Tibial nerve (tissue), 4 donors: ENCODE results near the gene C14orf93. TPM values are rescaled to one million over a fixed set of nuclear protein-coding genes. Genes with fewer than 3 reads are reported as not detected.
A peak's percentile ranks its signal among the peaks of the same experiment; 100 is the strongest.

Experiments used
- DNase-seq, 2 donors: peaks; one replicate each; pipeline ENCODE4 v3.0.0-alpha.2; 2019; ENCODE audit warnings: low spot score in 2 of 2
- H3K27ac ChIP-seq, 4 donors: fragments of 200-600 bp; sonication (generic) in 3 of 4; one replicate each; pipeline ENCODE4 v1.5.1; 2017 to 2019; ENCODE audit warnings: mild to moderate bottlenecking in 1 of 4
- H3K27me3 ChIP-seq, 2 donors: fragments of 200-600 bp; sonication (generic) in 1 of 2; one replicate each; pipeline versions ENCODE4 v1.5.1 to v1.6.0; 2017 to 2019
- H3K36me3 ChIP-seq, 3 donors: fragments of 200-600 bp; sonication (generic); one replicate each; pipeline ENCODE4 v1.5.1; 2018 to 2019
- H3K4me1 ChIP-seq, 4 donors: fragments of 200-600 bp; sonication (generic) in 3 of 4; one replicate each; pipeline ENCODE4 v1.5.1; 2017 to 2019
- H3K4me3 ChIP-seq, 4 donors: fragments of 200-600 bp; sonication (generic) in 3 of 4; one replicate each; pipeline ENCODE4 v1.5.1; 2017 to 2019; ENCODE audit warnings: mild to moderate bottlenecking in 1 of 4, moderate library complexity in 1 of 4
- H3K9me3 ChIP-seq, 4 donors: fragments of 200-600 bp; sonication (generic) in 3 of 4; one replicate each; pipeline ENCODE4 v1.5.1; 2017 to 2019
- EP300 ChIP-seq, 2 donors: sonication (generic); formaldehyde crosslinking; IDR thresholded peaks; one replicate each; pipeline ENCODE4 v1.6.1; 2017; ENCODE audit warnings: antibody characterized with exemption in 2 of 2, mild to moderate bottlenecking in 1 of 2
- POLR2A ChIP-seq, 2 donors: fragments of 450-650 bp; IDR thresholded peaks; one replicate each; pipeline ENCODE4 v1.6.1; 2017; ENCODE audit warnings: antibody characterized with exemption in 2 of 2, mild to moderate bottlenecking in 2 of 2, moderate library complexity in 2 of 2
- WGBS, 2 donors: methylation state at CpG; one replicate each; pipeline ENCODE4 v1.1.5; 2018; 5-methylcytosine and 5-hydroxymethylcytosine counted together
- total RNA-seq, 4 donors: library from RNA; depleted of rRNA; stranded (reverse); fragments of >200 nt; gene quantifications; one replicate each; pipeline ENCODE4 v1.1.0, GENCODE V29; 2016
- TF ChIP-seq, protein P1 (sequence below), 5 experiments: fragments of 200-600 bp in 3 of 5; fragments of 450-650 bp in 2 of 5; sonication (generic) in 3 of 5; IDR thresholded peaks; one replicate each; pipeline ENCODE4 v1.5.1; 2016 to 2019; ENCODE audit warnings: antibody characterized with exemption in 5 of 5, mild to moderate bottlenecking in 3 of 5, moderate library complexity in 2 of 5

C14orf93 gene
- total RNA-seq, 4 donors from 2014 or later: 8.4 to 18.6 (median 9.5) TPM

DNA sequence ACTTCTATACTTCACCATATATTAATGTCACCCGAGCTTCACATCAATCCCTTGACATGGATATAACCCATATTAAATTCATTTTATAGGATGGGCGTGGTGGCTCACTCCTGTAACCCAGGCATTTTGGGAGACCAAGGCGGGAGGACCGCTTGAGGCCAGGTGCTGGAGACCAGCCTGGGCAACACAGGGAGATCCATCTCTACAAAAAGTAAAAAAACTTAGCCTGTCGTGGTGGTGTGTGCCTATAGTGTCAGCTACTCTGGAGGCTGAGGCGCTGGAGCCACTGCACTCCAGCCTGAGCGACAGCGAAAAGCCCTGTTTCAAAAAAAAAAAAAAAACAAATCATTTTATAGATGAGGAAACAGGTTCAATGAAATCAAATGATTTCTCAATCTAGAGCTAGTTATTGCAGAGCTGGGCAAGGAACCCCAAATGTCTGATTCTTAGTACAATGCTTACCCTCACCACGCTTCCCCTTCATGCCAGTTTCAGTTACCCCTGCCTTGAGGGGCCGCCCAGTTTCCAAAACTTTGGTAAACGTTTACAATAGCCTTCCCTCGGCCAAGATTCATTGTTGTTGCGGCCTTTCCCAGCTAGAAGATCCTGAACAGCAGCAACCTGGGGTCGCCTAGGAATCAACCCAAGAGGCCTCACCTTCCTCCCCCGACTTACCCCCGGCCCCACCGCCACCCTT lies 24.0 kb upstream of the C14orf93 start:
- peak overlapping the region; percentile 51 to 81 (median 70) for H3K4me3 ChIP-seq
- H3K4me1 ChIP-seq: peaks cover 0 to 24% (median 9%) of the 10 kb centered on the region in 4 donors
- H3K9me3 ChIP-seq: no peaks in the 10 kb centered on the region
- peak overlapping the region; percentile 88 to 97 (median 92) for H3K27ac ChIP-seq
- H3K27me3 ChIP-seq: no peaks in the 10 kb centered on the region
- no peak for DNase-seq
- TF ChIP-seq EP300 (IDR thresholded peaks at IDR 0.05): no peak
- TF ChIP-seq, protein P1, sequence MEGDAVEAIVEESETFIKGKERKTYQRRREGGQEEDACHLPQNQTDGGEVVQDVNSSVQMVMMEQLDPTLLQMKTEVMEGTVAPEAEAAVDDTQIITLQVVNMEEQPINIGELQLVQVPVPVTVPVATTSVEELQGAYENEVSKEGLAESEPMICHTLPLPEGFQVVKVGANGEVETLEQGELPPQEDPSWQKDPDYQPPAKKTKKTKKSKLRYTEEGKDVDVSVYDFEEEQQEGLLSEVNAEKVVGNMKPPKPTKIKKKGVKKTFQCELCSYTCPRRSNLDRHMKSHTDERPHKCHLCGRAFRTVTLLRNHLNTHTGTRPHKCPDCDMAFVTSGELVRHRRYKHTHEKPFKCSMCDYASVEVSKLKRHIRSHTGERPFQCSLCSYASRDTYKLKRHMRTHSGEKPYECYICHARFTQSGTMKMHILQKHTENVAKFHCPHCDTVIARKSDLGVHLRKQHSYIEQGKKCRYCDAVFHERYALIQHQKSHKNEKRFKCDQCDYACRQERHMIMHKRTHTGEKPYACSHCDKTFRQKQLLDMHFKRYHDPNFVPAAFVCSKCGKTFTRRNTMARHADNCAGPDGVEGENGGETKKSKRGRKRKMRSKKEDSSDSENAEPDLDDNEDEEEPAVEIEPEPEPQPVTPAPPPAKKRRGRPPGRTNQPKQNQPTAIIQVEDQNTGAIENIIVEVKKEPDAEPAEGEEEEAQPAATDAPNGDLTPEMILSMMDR (IDR thresholded peaks at IDR 0.05): no peak
- no peak for TF ChIP-seq POLR2A (IDR thresholded peaks at IDR 0.05)
- H3K36me3 ChIP-seq: peaks cover 0 to 45% (median 11%) of the 10 kb centered on the region in 3 donors
- WGBS, 2 donors: 38 to 40% methylated on average over 16 to 17 of the region's 17 CpGs

DNA sequence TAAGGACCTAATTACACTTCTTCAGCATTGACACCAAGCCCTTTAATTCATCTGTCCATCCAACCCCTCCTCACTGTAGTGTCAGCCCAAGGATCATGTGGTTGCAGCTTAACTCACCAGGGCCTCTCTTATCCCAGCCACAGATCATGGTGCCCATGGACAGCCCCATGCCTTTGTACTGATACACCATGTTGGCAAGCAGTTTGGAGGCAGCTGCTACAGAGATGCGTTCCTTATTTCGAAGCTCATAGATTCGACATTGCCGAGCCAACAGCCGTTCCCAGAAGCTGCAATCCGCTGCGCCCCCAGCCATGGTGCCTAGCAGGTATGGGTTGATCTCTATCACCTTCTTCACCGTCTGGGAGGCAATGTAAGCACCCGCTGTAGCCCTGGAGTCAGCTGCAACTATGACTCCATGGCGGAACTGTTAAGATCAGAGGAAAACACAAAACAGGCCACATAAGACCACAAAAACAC lies 23.3 kb upstream of the C14orf93 start:
- peaks cover 0 to 52% (median 11%) of the 10 kb centered on the region in 3 donors for H3K36me3 ChIP-seq
- no peaks in the 10 kb centered on the region for H3K9me3 ChIP-seq
- H3K27ac ChIP-seq: no peak overlapping the region
- 93 to 95% methylated on average over 10 of the region's 10 CpGs for WGBS, 2 donors
- no peaks in the 10 kb centered on the region for H3K27me3 ChIP-seq
- TF ChIP-seq EP300 (IDR thresholded peaks at IDR 0.05) (no peak), POLR2A (IDR thresholded peaks at IDR 0.05) (no peak)
- TF ChIP-seq, protein P1 (IDR thresholded peaks at IDR 0.05): no peak
- peaks cover 0 to 30% (median 9%) of the 10 kb centered on the region in 4 donors for H3K4me1 ChIP-seq
- no peak for DNase-seq
- H3K4me3 ChIP-seq: peak overlapping the region in 1 of 4 donors; percentile 81

DNA sequence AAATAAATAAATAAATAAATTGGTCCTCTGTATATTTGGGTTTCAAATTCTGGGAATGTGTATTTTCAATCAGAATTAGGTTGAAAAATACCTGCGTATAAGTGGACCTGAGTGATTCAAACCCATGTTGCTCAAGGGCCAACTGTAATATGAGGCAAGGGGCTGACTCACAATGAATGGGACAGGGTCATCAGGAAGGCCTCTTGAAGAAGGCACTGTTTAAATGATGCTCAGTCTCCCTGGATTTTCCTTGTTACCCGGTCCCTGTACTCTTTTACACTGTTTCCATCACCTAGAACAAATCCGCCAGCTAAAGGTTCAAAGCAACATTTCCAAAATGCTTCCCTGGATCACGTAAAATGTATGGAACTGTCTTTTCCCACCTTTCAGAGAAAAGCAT lies 21.0 kb upstream of the C14orf93 start:
- no peak overlapping the region for H3K4me3 ChIP-seq
- H3K27ac ChIP-seq: no peak overlapping the region
- TF ChIP-seq, protein P1 (IDR thresholded peaks at IDR 0.05): no peak
- TF ChIP-seq EP300 (IDR thresholded peaks at IDR 0.05) (no peak), POLR2A (IDR thresholded peaks at IDR 0.05) (no peak)
- 93 to 94% methylated on average over 4 of the region's 4 CpGs for WGBS, 2 donors
- H3K36me3 ChIP-seq: peaks cover 0 to 74% (median 11%) of the 10 kb centered on the region in 3 donors
- H3K9me3 ChIP-seq: no peaks in the 10 kb centered on the region
- H3K4me1 ChIP-seq: peaks cover 0 to 31% (median 9%) of the 10 kb centered on the region in 4 donors
- DNase-seq: no peak
- no peaks in the 10 kb centered on the region for H3K27me3 ChIP-seq

DNA sequence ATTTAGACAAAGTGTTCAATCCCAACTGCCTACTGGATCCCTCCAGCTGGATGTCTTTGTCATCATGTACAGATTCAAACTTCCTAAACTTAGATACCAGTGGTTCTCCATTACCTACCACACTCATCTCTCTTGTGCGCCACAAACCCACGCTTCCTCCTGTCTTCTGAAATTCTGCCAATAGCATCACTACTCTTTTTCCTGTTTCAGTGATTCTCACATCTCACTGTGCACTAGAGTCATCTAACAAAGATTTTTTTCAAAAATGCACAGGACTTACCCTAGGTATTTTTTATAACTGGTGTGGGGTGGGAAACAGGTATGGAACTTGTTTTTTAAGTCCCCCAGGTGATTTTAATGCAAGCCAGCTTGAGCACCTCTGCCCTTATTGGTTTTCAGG lies 18.9 kb upstream of the C14orf93 start:
- H3K27ac ChIP-seq: no peak overlapping the region
- TF ChIP-seq, protein P1 (IDR thresholded peaks at IDR 0.05): no peak
- TF ChIP-seq POLR2A (IDR thresholded peaks at IDR 0.05): no peak
- TF ChIP-seq EP300 (IDR thresholded peaks at IDR 0.05): no peak
- WGBS, 2 donors: 64 to 72% methylated on average over 2 of the region's 2 CpGs
- H3K36me3 ChIP-seq: peaks cover 2 to 94% (median 11%) of the 10 kb centered on the region in 3 donors
- no peaks in the 10 kb centered on the region for H3K27me3 ChIP-seq
- peaks cover 0 to 30% (median 7%) of the 10 kb centered on the region in 4 donors for H3K4me1 ChIP-seq
- H3K9me3 ChIP-seq: no peaks in the 10 kb centered on the region
- no peak for DNase-seq
- H3K4me3 ChIP-seq: no peak overlapping the region

DNA sequence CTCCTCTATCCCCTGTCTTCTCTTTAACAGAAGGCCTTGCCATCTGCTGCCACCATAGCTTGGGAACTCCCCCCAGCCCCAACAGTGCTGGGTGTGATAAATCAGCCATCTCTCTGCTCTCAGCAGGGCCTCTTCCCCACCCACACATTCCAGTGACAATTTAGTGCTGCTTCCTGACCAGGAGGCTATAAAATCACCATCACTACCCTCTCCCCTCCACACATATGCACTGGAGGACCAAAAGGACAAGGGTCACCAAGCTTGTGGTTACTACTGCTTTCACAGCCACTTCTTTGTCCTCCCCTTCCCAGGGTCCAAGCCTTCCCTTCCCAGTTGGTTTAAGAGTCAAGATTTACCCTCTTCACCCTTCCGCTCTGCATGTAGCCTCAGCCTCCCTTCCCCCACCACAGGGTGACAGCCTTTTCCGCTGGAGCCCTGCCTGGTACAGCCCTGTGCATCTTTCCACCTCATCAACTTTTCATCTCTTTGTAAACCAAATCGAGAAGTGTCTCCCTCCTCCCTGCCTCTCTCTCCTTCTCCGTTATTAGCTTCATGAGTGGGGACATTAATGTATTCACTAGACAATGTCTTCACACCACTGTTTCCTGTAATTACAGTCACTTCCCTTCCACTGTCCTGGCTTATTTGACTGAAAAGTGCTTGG lies 15.3 kb upstream of the C14orf93 start:
- TF ChIP-seq POLR2A (IDR thresholded peaks at IDR 0.05): no peak
- TF ChIP-seq EP300 (IDR thresholded peaks at IDR 0.05): no peak
- TF ChIP-seq, protein P1 (IDR thresholded peaks at IDR 0.05): no peak
- Histone ChIP-seq H3K4me1 (peaks cover 0 to 15% (median 0%) of the 10 kb centered on the region in 4 donors), H3K36me3 (peaks cover 0 to 76% (median 2%) of the 10 kb centered on the region in 3 donors), H3K27me3 (no peaks in the 10 kb centered on the region), H3K27ac (no peak overlapping the region), H3K4me3 (no peak overlapping the region), H3K9me3 (no peaks in the 10 kb centered on the region)
- no peak for DNase-seq
- whole genome bisulfite sequencing, 2 donors: 39 to 49% methylated on average over 4 of the region's 4 CpGs
